Cardiac septum (tissue), 1 donor: Measurements from ENCODE around the gene SYT2. TPM values are rescaled to one million over a fixed set of nuclear protein-coding genes. Genes with fewer than 3 reads are reported as not detected.

Source experiments
- DNase-seq: peaks from one replicate; pipeline ENCODE4 v3.0.0-alpha.2; 2020; ENCODE audit warnings: low spot score
- intact Hi-C: fragments of 100-400 bp; cut with DNase I; formaldehyde crosslinking; loops from one replicate; pipeline ENCODE4 v1.14.0; 2022
- total RNA-seq: library from RNA; stranded (reverse); fragmentation: NEBNext Ultra II Directional; extraction: Animal tissue kit (Norgen Biotek cat#: 25700); gene quantifications from one replicate; pipeline ENCODE4 v1.2.1, GENCODE V29; 2021
- donor health status: DM: no; HTN: no; CAD: no.

SYT2 gene
- total RNA-seq, 1 donor from 2014 or later: not detected

DNA sequence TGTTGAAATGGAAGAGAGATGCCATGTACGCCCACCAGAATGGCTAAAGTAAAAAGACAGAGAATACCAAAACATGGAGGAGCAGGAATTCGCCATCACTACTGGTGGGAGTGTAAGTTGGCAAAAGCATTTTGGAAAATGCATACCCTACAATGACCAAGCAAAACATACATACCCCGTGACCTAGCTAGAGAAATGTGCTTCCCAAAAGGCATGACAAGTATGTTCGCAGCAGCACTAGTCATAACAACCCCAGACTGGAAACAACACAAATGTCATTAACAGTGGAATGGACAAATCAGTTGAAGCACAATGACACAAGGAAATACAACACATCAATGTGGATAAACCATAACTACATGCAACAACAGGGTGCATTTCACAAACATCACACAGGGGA lies 27.2 kb downstream of the SYT2 start:
- no peak for DNase-seq
- intact Hi-C loops: no loop called here

DNA sequence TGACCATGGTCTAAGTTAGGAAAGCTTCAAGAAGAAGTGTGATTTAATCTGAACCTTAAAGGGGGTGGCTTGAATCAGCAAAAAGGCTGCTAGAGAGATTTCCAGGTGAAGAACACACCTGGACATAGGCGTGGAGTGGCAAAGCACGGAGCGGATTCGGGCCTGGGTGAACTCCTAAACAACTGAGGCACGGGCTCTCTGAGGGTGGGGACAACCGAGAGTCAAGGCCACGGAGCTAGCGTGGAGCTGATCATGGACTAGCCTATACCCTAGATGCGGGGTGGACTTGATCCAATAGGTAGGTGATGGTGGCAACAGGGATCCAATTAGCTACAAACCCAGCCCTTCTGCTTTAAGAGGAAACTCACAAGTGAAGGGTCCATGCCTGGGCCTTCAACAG lies 27.8 kb downstream of the SYT2 start:
- DNase-seq: no peak
- intact Hi-C loops: no loop called here

DNA sequence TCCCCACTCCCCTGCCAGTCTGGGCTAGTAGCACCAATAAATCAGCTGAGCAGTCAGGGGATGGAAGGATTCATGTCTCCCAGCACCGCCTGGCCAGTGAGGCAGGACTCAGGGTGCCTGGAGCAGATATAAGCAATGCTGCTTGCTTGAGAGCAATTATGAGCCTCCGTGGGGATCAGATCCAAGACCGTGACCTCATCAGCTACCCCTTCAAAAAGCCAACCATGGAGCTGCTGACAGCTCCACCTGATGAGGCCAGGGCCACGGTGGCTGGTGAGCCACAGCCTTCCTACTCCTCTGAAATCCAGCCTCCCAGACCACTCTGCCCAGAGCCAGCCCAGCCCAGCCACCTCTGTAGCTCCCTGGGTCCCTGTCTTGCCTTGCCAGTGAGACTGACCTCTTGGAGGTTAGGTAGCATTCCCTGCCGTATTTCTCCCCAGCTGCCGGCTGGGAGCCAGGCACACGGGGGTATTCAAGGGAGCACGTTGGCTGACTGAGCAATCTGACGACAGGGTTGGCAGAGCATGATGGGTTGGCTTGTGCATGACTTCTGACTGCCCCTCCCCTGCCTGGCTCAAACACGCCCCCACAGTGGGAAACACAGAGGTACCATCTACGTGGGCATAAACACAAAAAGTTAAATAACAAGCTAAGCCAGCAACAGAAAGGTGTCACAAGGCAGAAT lies 28.4 kb downstream of the SYT2 start:
- intact Hi-C loops: no loop called here
- DNase-seq: no peak

DNA sequence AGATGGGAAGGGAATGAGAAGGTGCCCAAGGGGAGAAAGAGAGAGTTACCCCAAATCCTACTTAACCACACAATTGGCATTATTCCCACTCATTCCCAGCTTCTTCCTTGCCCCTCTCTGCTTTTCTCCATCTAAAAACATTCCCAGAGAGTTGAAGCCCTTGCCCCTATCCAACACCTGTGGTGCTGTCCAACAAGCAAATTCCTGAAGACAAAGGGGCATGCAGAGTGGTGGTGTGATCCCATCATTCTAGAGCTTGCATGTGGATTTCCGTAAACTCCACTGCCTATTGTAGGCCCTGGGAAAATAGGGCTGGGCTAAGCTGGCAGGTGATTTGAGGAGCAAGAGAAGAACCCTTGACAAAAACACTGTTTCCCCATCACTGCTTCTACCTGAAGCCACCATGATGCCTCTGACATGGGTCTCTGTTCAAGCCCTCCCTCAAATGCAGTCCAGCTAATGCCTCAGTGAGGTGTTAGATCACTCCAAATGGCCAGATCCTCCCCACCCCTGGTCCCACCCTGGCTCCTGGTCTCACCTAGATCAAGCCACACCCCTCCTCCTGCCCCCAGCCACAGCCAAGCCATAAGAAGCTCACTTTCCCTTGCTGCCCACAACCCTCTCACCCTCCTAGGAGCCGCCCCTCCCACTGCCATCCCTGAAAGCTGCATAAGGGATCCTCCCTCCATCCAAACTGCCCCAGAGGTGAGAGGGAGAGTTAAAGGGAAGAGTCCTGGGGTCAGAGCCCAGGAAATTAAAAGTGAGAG lies 29.5 kb downstream of the SYT2 start:
- intact Hi-C loops: no loop called here
- no peak for DNase-seq

DNA sequence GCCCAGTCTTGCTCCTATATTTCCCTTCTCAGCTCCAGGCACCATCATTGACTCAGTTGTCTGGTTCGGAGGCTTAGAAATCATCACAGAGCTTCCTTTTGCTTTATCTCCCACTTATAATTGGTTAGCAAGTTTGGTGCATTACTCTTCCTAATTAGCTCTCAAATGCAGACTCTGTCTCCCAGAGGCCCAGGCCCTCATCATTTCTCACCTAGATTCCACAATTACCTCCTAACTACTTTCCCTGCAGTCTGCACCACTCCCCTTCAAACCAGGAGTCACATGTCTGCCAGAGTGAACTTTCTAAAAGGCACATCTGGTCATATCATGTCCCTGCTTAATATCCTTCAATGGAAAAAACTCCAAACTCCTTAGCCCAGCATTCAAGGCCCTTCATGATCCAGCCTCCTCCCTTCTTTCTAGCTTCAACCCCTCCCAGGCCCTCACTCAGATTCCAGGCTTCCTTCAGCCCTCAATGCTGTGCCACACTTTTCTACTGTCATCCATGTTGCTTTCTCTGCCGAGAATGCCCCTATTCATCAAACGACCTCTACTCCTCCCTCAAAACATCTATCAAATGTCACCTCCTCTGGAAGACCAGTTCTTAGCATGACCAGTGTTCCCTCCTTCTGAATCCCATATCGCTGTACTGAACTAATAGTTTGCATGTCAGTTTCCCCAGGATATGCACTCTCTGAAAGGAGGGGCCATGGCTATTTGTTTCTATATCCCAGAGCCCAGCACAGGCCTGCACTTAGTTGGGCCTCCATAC lies 30.7 kb downstream of the SYT2 start:
- intact Hi-C loops: no loop called here
- DNase-seq: no peak

DNA sequence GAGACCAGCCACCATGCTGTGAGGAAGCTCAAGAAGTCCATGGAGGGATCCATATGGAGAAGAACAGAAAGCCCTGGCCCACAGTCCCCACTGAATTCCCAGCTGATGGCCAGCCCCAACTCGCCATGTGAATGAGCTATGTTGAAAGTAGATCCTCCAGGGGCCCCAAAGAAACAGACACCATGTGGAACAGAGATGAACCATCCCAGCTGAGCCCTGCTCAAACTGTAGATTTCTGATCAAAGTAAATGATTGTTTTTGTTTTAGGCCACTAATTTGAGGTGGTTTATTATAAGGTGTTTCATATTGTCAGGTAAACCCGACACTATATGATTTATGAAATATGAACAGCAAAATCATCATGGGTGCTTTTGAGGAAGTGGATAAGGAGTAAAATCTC lies 32.8 kb downstream of the SYT2 start:
- DNase-seq: no peak
- intact Hi-C loops: no loop called here

DNA sequence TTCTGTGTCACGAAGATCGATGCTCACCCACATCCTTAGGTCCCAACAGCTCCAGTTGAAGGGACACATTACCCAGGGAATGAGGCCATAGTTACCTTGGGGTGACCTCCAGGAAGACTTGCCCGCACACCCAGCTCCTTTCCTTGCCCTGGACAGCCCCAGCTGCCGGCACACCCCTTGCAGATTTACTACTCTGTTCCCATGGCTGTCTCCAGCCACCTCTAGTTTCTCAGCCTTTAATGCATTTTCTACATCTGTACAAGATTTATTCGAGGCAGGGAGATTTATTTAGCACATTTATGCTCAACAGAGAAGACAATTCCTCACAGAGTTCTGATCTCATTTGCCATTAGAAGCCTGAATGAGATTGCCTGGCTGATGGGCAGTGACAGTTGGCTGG lies 36.7 kb downstream of the SYT2 start:
- no peak for DNase-seq
- intact Hi-C loops: no loop called here

DNA sequence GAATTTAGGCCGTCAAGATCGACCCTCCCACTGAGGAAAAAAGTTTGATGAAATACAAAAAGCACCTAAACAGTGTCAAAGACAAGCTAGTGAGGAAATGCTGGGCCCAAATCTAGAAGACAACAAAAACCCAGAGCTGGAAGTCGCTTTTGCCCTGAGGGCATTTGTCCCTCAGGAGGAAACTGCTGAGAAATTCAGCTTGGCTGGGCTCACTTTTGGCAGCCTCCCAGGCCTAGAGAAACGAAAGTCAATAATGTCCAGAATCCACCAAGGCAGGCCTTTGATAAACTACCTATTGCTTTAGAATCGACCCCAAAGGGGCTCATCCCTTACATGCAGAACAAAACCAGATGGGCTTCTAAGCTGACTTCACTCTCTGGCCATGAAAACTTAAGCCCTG lies 38.9 kb downstream of the SYT2 start:
- DNase-seq: no peak
- intact Hi-C loops: no loop called here

DNA sequence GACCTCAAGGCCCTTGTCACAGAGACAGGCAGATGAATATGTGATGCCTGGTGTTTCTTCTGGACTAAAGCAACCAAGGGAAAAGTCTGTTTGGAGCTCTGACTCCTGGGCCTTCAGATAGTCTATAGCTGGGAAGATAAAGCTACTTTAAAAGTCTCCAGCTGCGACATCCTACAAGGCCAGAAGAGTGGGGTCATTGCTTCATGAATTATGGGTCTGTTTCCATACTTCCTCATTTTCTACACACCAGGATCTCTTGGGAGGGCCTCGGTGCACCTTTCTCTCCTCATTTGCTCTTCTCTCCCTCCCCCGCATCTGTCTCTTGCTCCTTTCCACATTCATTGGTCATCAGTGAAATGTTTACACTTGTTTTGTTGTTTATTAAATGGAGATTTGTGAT lies 44.8 kb downstream of the SYT2 start:
- intact Hi-C loops: no loop called here

DNA sequence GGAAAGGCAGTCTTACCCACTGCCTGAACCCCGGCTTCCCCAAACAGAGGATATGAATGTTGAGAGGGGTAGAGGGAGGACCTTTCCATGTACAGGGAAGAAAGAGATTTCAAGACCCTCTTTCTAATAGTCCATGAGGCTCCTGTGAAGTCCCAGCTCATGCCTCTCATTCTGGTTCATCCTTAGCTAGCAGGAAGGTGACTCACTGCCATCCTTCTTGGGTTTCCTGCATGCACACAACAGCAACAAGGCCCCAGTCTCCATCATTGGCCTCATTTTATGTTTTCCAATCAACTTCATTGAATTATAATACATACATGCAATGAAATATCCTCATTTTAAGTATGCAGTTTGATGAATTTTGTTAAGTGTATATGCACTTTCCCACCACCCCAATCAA lies 46.2 kb downstream of the SYT2 start:
- no peak for DNase-seq
- intact Hi-C loops: no loop called here

More for the DNA sequence above, 44.8 kb downstream of the SYT2 start:
- DNase-seq: no peak

DNA sequence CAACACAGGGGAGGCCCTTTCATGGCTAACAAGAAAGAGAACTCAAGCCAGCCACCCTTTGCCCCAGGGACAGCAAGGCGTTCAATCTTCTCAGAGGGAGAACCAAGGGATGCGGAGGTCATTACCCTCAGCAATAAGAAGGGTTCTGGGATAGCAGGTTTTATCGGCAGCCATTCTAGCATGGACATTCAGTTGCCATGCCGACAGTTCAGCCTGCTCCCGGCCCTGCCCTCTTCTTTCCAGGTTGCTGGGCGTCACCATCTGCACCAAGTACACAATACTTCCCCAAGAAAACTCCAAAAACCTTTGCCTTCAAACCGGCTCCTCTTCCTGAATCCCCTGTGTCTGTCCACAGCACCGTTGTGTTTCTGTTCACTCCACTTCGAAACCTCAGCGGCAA lies 47.1 kb downstream of the SYT2 start:
- DNase-seq: no peak
- intact Hi-C loops: no loop called here

DNA sequence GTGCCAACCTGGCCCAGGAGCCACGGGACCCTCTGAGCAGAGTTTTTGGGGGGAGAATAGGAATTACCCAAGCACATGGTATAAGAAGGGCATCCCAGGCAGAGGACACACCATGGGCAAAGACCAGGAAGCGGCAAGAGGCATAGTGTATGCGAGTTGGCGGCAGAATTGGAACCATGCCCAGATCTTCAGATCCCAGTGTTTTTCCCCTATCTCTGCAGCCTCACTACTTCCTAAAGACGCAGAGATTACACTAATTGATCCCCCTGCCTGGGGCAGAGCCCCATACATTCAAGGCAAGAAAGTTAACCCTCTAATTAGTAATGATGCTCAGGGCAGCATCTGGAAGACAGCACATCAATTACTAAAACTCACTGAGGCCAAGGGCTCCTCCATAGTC lies 48.2 kb downstream of the SYT2 start:
- DNase-seq: no peak
- intact Hi-C loops: no loop called here

DNA sequence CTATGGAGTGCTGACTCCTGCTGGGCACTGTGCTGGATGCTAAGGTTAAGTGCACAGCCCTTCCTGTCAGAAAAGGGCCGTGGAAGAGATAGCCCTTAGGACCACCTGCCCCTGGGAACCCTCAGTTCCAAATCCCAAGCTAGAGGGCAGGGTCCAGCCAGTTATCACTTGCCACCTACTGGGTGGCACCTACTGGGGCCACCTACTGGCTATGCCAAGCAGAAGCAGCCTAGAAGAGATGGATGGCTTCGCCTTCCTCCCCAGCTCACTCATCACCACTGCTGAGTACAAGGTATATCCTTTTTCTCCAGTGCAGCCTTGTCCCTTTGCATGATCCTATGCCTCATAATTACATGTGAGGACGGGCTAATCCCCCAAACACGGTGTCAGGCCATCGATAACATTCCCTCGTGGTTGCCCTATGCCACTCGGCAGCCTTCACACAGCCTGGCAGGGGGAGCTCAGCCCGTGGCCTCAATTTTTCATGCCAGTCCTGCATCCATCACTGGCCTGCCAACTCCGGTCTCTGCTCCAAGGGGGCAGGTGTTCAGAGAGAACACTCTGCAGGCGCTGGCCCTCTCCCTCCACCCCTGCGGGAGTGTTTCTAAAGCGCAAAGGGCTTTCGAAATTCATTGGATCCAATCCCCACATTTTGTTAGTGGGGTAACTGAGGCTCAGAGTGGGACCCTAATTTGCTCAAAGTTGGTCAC lies 49.0 kb downstream of the SYT2 start:
- DNase-seq: no peak
- intact Hi-C loops: no loop called here

DNA sequence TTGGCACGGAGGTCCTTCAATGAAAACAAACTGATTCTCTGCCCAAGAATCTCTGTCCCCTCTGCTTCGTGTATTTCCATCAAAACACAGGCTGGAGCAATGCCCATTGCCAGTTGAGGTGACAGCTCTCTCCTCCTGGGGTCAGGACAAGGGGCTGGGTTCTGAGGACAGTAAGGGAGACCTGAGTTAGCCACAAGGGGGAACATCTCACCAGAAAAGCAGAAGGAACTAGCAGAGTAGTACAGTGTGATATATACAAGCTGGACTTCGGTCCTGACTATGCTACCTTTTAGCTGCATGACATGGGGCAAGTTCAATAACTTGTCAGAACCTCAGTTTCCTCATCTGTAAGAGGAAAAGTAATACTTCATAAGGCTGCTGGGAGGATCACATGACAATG lies 50.3 kb downstream of the SYT2 start:
- intact Hi-C loops: no loop called here
- no peak for DNase-seq

DNA sequence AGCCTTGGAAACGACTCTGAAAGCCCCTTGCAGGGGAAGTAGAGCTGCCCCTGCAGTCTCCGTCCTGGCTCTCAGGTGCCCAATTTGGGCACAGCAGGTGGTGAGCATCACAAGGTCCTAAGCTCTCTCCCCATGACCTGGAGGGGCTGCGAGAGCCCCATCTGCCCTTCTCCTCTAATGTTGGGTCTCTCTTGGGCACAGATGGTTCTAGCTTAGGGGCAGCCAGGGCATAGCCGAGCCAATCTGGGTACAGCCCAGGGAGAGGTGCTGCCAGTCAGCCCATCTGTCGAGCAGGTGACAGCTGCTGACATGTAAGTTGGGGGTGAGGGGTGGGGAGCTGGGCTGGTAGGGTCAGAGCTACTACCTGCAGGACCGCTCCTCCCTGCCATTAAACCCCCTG lies 50.7 kb downstream of the SYT2 start:
- no peak for DNase-seq
- intact Hi-C loops: no loop called here

DNA sequence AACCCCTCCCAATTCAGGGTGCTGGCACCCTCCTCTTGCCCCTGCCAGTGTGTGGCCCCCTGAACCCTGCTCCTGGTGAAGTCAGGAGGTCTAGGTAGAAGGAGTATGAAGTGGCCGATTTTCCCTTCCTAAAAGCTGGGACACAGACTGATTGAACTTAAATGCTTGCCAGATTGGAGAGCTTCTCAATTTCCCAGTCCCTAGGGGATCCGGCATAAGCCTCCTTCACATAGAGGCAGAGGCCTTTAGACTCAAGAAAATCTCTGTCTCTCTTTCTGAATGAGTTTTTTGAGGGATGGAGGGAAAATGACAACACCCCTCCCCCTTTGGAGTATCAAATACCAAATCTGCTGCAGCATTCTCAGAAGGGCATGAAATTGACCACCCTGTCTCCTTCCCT lies 51.5 kb downstream of the SYT2 start:
- intact Hi-C loops: no loop called here
- DNase-seq: no peak

DNA sequence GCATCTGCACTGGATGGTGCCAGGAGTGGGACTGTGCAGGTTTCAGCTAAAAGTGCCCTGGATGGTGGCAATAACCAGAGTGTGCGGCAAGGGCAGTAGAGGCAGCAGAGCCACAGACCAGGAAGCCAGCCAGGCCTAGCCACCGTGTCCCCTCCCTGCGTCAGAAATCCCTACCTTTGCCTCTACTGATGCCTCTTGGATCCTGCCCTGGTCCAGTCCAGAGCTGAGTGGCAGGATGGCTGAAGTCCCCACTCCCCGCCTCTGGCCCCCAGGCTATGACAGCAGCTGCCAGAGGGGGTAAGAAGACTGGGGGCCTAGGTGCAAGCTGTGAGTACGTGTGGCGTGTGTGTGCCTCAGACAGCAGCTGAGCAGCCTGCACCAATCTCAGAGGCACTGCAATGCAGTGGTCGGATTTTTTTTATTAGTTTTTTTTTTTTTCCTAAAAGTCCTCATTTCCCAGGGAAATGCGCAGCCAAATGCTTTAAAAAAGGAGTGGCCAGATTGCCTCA lies 51.9 kb downstream of the SYT2 start:
- intact Hi-C loops: no loop called here
- no peak for DNase-seq

DNA sequence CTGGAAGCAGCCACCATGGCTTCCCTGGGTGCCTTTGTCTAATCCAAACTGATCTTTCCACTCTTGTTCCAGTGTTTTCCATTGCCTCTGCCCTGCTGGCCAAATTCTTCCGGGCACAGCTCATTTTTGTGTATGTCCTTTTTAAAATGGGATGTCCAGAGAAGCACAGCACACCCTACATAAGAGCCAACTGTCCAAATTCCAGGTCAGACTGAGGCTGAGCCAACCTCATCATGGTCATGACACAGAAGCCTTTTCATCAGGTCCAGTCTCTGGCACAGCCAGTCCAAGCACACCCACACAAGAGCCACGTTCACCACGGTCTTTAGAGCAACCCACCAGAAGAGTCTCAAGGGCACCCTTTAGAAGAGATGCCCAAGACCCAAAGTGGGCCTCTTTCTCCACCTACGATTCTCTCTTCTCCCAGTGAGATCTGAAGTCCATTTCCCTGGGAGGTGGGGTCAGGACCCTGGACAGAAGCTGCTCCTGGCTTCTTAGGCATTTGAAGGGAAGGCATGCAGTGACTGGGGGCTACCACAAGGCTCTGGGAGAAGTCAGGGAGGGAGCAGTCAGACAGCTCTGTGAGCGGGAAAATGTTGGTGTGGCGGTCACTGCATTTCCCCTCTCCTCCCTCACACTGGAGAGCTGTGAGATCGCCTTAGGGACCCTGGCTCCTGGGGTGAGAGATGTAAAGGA lies 53.2 kb downstream of the SYT2 start:
- intact Hi-C loops: no loop called here
- DNase-seq: no peak

DNA sequence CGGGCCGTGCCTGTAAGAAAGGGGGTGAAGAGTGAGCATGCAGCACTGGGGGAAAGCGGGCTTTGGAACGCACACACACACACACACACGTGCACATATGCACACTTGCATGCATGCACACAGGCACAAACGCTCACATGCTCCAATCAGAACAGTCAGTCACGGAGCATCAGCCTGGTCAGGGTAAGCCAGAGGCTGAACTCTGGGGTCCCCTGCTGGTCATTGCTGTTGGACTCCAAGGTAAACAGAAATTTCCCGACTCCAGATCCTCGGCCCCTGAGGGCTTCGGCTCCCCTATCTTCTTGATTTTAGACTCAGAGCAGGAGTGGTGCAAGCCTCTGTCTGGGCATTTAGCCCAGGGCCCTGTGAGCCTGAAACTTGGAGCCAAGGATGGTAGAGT lies 54.2 kb downstream of the SYT2 start:
- intact Hi-C loops: no loop called here
- no peak for DNase-seq
